Ishikawa (cell line): Measurements from ENCODE around the gene SYNDIG1.

Experiments used
- CEBPB ChIP-seq: IDR thresholded peaks from 2 replicates; pipeline ENCODE4 v1.6.1; 2012
- CREB1 ChIP-seq: IDR thresholded peaks from 2 replicates; pipeline ENCODE4 v1.6.1; 2012; ENCODE audit warnings: low read depth
- EGR1 ChIP-seq: IDR thresholded peaks from 2 replicates; pipeline ENCODE4 v1.6.1; 2012
- EP300 ChIP-seq: IDR thresholded peaks from 2 replicates; pipeline ENCODE4 v1.6.1; 2012; ENCODE audit warnings: borderline replicate concordance
- FOXM1 ChIP-seq: IDR thresholded peaks from 2 replicates; pipeline ENCODE4 v1.6.1; 2012; ENCODE audit warnings: low read depth, borderline replicate concordance
- MAX ChIP-seq: IDR thresholded peaks from 2 replicates; pipeline ENCODE4 v1.6.1; 2012
- NFIC ChIP-seq: IDR thresholded peaks from 2 replicates; pipeline ENCODE4 v1.6.1; 2012
- RAD21 ChIP-seq: IDR thresholded peaks from 2 replicates; pipeline ENCODE4 v1.6.1; 2012; ENCODE audit warnings: low read depth
- TAF1 ChIP-seq: IDR thresholded peaks from 2 replicates; pipeline ENCODE4 v1.6.1; 2012; ENCODE audit warnings: low read depth, mild to moderate bottlenecking
- TCF12 ChIP-seq: IDR thresholded peaks from 2 replicates; pipeline ENCODE4 v1.6.1; 2012; ENCODE audit warnings: low read depth
- TEAD4 ChIP-seq: IDR thresholded peaks from 2 replicates; pipeline ENCODE4 v1.6.1; 2012
- YY1 ChIP-seq: IDR thresholded peaks from 2 replicates; pipeline ENCODE4 v1.6.1; 2012; ENCODE audit warnings: low read depth
- ZBTB7A ChIP-seq: IDR thresholded peaks from 2 replicates; pipeline ENCODE4 v1.6.1; 2012; ENCODE audit warnings: low read depth
- TF ChIP-seq, protein P1 (sequence below): IDR thresholded peaks from 2 replicates; pipeline ENCODE4 v1.6.1; 2012
- TF ChIP-seq, protein P2 (sequence below): IDR thresholded peaks from 2 replicates; pipeline ENCODE4 v1.6.1; 2012; ENCODE audit warnings: low read depth, mild to moderate bottlenecking

Gene SYNDIG1

DNA sequence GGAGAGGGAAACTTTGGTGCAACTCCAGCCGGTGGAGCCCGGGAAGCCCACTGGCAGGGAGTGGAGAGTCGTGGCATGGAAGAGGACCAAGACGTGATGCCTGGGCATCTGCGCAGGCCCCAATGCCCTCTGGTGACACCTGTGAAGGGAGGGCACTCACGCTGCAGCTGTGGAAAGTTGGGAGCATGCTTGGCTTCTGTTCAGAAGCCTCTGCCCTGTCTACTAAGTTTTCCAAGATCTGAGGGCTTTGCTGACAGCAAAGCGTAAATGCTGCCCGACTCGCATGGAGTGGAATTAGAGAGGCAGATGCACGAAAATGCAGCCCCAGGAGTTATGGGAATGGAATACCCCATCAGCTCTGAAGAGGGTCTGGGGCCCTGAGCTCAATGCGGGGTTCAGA, 75.7 kb downstream of the SYNDIG1 start:
- TF ChIP-seq, protein P1, sequence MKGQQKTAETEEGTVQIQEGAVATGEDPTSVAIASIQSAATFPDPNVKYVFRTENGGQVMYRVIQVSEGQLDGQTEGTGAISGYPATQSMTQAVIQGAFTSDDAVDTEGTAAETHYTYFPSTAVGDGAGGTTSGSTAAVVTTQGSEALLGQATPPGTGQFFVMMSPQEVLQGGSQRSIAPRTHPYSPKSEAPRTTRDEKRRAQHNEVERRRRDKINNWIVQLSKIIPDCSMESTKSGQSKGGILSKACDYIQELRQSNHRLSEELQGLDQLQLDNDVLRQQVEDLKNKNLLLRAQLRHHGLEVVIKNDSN: no peak
- TF ChIP-seq TEAD4 (no peak), FOXM1 (no peak), CEBPB (no peak), TAF1 (no peak), TCF12 (no peak)
- TF ChIP-seq, protein P2, sequence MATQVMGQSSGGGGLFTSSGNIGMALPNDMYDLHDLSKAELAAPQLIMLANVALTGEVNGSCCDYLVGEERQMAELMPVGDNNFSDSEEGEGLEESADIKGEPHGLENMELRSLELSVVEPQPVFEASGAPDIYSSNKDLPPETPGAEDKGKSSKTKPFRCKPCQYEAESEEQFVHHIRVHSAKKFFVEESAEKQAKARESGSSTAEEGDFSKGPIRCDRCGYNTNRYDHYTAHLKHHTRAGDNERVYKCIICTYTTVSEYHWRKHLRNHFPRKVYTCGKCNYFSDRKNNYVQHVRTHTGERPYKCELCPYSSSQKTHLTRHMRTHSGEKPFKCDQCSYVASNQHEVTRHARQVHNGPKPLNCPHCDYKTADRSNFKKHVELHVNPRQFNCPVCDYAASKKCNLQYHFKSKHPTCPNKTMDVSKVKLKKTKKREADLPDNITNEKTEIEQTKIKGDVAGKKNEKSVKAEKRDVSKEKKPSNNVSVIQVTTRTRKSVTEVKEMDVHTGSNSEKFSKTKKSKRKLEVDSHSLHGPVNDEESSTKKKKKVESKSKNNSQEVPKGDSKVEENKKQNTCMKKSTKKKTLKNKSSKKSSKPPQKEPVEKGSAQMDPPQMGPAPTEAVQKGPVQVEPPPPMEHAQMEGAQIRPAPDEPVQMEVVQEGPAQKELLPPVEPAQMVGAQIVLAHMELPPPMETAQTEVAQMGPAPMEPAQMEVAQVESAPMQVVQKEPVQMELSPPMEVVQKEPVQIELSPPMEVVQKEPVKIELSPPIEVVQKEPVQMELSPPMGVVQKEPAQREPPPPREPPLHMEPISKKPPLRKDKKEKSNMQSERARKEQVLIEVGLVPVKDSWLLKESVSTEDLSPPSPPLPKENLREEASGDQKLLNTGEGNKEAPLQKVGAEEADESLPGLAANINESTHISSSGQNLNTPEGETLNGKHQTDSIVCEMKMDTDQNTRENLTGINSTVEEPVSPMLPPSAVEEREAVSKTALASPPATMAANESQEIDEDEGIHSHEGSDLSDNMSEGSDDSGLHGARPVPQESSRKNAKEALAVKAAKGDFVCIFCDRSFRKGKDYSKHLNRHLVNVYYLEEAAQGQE: no peak

- TF ChIP-seq CEBPB (no peak), FOXM1 (no peak), TEAD4 (no peak), EP300 (no peak), EGR1 (no peak), MAX (no peak)
- TF ChIP-seq, protein P1: no peak
These were observed 76.9 kb downstream of the SYNDIG1 start for GRCh38 chr20:24546232-24546892.

DNA sequence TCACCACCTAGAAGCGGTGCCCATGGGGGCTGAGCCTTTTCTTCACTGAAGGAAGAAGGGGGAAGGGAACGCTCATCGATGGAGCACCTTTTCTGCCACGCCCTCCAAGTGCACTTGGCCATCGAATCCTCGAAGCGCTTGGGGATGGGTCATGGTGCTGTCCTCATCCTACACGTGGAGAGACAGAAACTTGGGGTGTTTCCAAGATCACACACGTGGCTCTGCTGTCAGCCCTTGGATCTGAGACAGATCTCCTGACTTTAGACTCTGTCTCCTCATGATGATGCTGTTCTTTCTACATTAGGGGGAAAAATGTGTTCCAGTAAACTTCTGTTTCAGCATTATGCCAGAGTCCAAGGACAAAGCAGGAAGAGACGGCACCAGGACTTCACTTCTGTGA, 78.5 kb downstream of the SYNDIG1 start:
- TF ChIP-seq TAF1 (no peak), ZBTB7A (no peak), TEAD4 (no peak), MAX (no peak), CEBPB (no peak)

- TF ChIP-seq, protein P2: no peak
- no peak for TF ChIP-seq CEBPB
- TF ChIP-seq NFIC: no peak
- TF ChIP-seq MAX: no peak
- TF ChIP-seq EP300: no peak
- TF ChIP-seq ZBTB7A: no peak
- TF ChIP-seq, protein P1: no peak
These were observed 89.8 kb downstream of the SYNDIG1 start for GRCh38 chr20:24559114-24559732.

DNA sequence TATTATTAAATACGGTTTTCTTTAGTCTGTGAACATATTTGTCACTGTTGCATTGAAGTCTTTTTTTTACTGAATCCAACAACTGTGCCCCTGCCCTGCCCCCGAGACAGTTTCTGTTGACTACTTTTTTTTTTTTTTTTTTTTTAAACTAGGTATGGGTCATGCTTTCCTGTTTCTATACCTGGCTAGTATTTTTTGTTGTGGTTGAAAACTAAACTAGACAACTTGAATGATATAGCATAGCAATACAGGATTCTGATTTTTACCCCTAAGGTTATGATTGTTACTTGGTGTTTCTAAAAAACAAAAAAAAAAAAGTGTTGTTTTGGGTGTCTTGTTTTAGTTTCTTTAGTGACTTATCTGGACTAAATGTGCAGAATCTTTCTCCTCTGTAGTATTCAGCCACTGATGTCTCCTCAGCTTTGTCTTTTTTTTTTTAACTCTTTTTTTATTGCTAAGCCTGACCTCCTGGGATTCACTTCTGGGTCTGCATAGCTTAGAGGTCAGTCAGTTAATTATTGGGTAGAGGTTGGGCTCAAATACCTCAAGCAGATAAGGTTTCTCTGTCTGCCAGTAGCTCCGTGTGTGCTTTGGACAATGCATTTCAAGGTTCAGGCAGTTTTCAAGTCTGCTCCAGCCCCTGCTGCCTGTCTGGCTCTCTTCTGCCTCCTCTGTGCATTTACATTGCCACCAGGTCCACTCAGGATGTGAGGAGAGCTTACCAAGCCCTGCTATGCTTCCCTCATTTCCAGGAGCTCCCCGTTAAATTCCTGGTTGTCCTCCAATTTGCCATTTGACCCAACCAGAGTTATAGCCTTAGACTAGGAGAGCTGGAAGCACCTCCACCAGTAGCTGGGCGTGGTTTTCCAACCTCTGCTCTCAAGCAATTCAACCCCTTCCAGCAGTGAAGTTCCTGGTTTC, 91.4 kb downstream of the SYNDIG1 start:
- TF ChIP-seq FOXM1 (no peak), NFIC (no peak), MAX (no peak), TCF12 (no peak), EP300 (no peak), CREB1 (no peak), TAF1 (no peak), YY1 (no peak), RAD21 (no peak), CEBPB (no peak), TEAD4 (no peak), ZBTB7A (no peak), EGR1 (no peak)
- TF ChIP-seq, protein P1: no peak
- TF ChIP-seq, protein P2: no peak
